GM21723 (cell line): ENCODE data around the gene ARHGEF9.
"Not testable (repeated sequence)": the region's sequence is repeated elsewhere in the genome, so short reads cannot be mapped to it uniquely, and the experiment has no call there.

Source experiments
- ATAC-seq: cut with Tn5 transposase; IDR thresholded peaks from one replicate; pipeline ENCODE4 v1.9.1; 2021; ENCODE audit warnings: mild to moderate bottlenecking, moderate library complexity; ENCODE audit not compliant: unreplicated experiment

Gene ARHGEF9

GRCh38 chrX:63664741-63665140 lies 120.3 kb downstream of the ARHGEF9 start:
- no peak for ATAC-seq

- ATAC-seq = no peak
Measured at GRCh38 chrX:63664083-63664482, 120.9 kb downstream of the ARHGEF9 start.

- ATAC-seq = no peak
Measured at GRCh38 chrX:63661676-63662075, 123.3 kb downstream of the ARHGEF9 start.

- no peak for ATAC-seq
Measured at GRCh38 chrX:63658920-63659319, 126.1 kb downstream of the ARHGEF9 start.

- no peak for ATAC-seq
Measured at GRCh38 chrX:63657821-63658220, 127.2 kb downstream of the ARHGEF9 start.

- ATAC-seq = no peak
Measured at GRCh38 chrX:63656871-63657580, 128.0 kb downstream of the ARHGEF9 start.

- ATAC-seq = no peak
Measured at GRCh38 chrX:63652086-63652765, 132.8 kb downstream of the ARHGEF9 start.

- ATAC-seq = not testable (repeated sequence)
Measured at GRCh38 chrX:63645748-63646147, 139.3 kb downstream of the ARHGEF9 start.

- no peak for ATAC-seq
Measured at GRCh38 chrX:63635750-63636149, 149.3 kb downstream of the ARHGEF9 start.

GRCh38 chrX:63613531-63614028 lies 171.4 kb downstream of the ARHGEF9 start:
- no peak for ATAC-seq

GRCh38 chrX:63585936-63586335 lies 199.1 kb downstream of the ARHGEF9 start:
- no peak for ATAC-seq
